Activated T-cell treated with anti-CD3 and anti-CD28 coated beads for 4 hours (primary cell): ENCODE measurements around the gene BMPER.

ENCODE experiments used
- DNase-seq: peaks from one replicate; pipeline ENCODE4 v3.0.0-alpha.2; 2020

The BMPER gene

GRCh38 chr7:34036051-34036920, 130.9 kb downstream of the BMPER start:
- DNase-seq: no peak

GRCh38 chr7:34036972-34037792, 131.8 kb downstream of the BMPER start:
- DNase-seq: no peak

- DNase-seq: no peak
These were observed 133.6 kb downstream of the BMPER start for GRCh38 chr7:34038816-34039470.

- DNase-seq: no peak
These were observed 136.4 kb downstream of the BMPER start for GRCh38 chr7:34041707-34042106.

GRCh38 chr7:34042406-34042805, 137.1 kb downstream of the BMPER start:
- no peak for DNase-seq

GRCh38 chr7:34043461-34044305, 138.3 kb downstream of the BMPER start:
- no peak for DNase-seq

GRCh38 chr7:34044306-34044643, 138.9 kb downstream of the BMPER start:
- DNase-seq: no peak

- no peak for DNase-seq
These were observed 139.5 kb downstream of the BMPER start for GRCh38 chr7:34044734-34045353.

GRCh38 chr7:34048445-34048844, 143.1 kb downstream of the BMPER start:
- no peak for DNase-seq

GRCh38 chr7:34054075-34054474, 148.7 kb downstream of the BMPER start:
- no peak for DNase-seq

GRCh38 chr7:34057136-34057535, 151.8 kb downstream of the BMPER start:
- no peak for DNase-seq

- DNase-seq: no peak
These were observed 152.6 kb downstream of the BMPER start for GRCh38 chr7:34057956-34058355.

- DNase-seq: no peak
These were observed 153.4 kb downstream of the BMPER start for GRCh38 chr7:34058801-34059135.

GRCh38 chr7:34059136-34059828, 153.9 kb downstream of the BMPER start:
- DNase-seq: no peak

GRCh38 chr7:34060196-34060947, 155.0 kb downstream of the BMPER start:
- DNase-seq: no peak

GRCh38 chr7:34061149-34061548, 155.8 kb downstream of the BMPER start:
- no peak for DNase-seq

GRCh38 chr7:34062341-34062740, 157.0 kb downstream of the BMPER start:
- DNase-seq: no peak

- DNase-seq: no peak
These were observed 157.5 kb downstream of the BMPER start for GRCh38 chr7:34062826-34063225.

- no peak for DNase-seq
These were observed 159.3 kb downstream of the BMPER start for GRCh38 chr7:34064519-34065158.

GRCh38 chr7:34066411-34066810, 161.1 kb downstream of the BMPER start:
- DNase-seq: no peak
